ENCODE measurements around the gene ZNF69.
"Not testable (repeated sequence)": the region's sequence is repeated elsewhere in the genome, so short reads cannot be mapped to it uniquely, and the experiment has no call there.

ZNF69 gene

GRCh38 chr19:11927227-11927626 lies 39.6 kb downstream of the ZNF69 start:
- Histone ChIP-seq H3K9me3 (replicated peaks; ENCODE audit: insufficient read depth, low read length) (no peaks in the 10 kb centered on the region), H3K4me1 (ENCODE audit: low read length) (no peaks in the 10 kb centered on the region), H2AFZ (ENCODE audit: low read length) (no peak overlapping the region), H3K36me3 (replicated peaks; ENCODE audit: insufficient read depth, low read length) (no peaks in the 10 kb centered on the region; the same call in 1 of the 2 replicates), H3F3A (ENCODE audit: insufficient read depth, low read length) (peaks cover 6% of the 10 kb centered on the region), H3K4me3 (ENCODE audit: low read length) (no peak overlapping the region), H3K9ac (ENCODE audit: low read length) (no peak overlapping the region), H3K9me2 (replicated peaks; ENCODE audit: insufficient read depth, low read length) (no peaks in the 10 kb centered on the region), H3K27ac (ENCODE audit: low read length) (no peak overlapping the region), H3K4me2 (ENCODE audit: low read depth, low read length) (no peak overlapping the region), H4K20me1 (ENCODE audit: insufficient read depth, low read length) (no peaks in the 10 kb centered on the region), H3K79me2 (ENCODE audit: low read length) (peaks cover 45% of the 10 kb centered on the region), H3K27me3 (replicated peaks; ENCODE audit: insufficient read depth, low read length) (no peaks in the 10 kb centered on the region)
- DNase-seq, result no peak
- TF ChIP-seq EZH2 (optimal IDR thresholded peaks at IDR 0.05; ENCODE audit: low read depth, low read length), result no peak
- TF ChIP-seq EZH2phosphoT487 (IDR thresholded peaks at IDR 0.05; ENCODE audit: low read length), result no peak
- no peak for TF ChIP-seq CTCF (IDR thresholded peaks at IDR 0.05; ENCODE audit: low read length)

GRCh38 chr19:11931051-11931450 lies 43.5 kb downstream of the ZNF69 start:
- Histone ChIP-seq H3K4me3 (ENCODE audit: low read length) (no peak overlapping the region), H3K9ac (ENCODE audit: low read length) (no peak overlapping the region), H3K27ac (ENCODE audit: low read length) (no peak overlapping the region), H3K9me2 (replicated peaks; ENCODE audit: insufficient read depth, low read length) (no peaks in the 10 kb centered on the region), H3K9me3 (replicated peaks; ENCODE audit: insufficient read depth, low read length) (no peaks in the 10 kb centered on the region), H3K4me1 (ENCODE audit: low read length) (no peaks in the 10 kb centered on the region), H3F3A (ENCODE audit: insufficient read depth, low read length) (no peaks in the 10 kb centered on the region), H3K4me2 (ENCODE audit: low read depth, low read length) (no peak overlapping the region), H3K79me2 (ENCODE audit: low read length) (peaks cover 51% of the 10 kb centered on the region), H3K27me3 (replicated peaks; ENCODE audit: insufficient read depth, low read length) (no peaks in the 10 kb centered on the region), H3K36me3 (replicated peaks; ENCODE audit: insufficient read depth, low read length) (no peaks in the 10 kb centered on the region; the same call in 1 of the 2 replicates), H2AFZ (ENCODE audit: low read length) (no peak overlapping the region), H4K20me1 (ENCODE audit: insufficient read depth, low read length) (no peaks in the 10 kb centered on the region)
- TF ChIP-seq EZH2phosphoT487 (IDR thresholded peaks at IDR 0.05; ENCODE audit: low read length) (no peak), CTCF (IDR thresholded peaks at IDR 0.05; ENCODE audit: low read length) (no peak), EZH2 (optimal IDR thresholded peaks at IDR 0.05; ENCODE audit: low read depth, low read length) (no peak)
- DNase-seq, result no peak

- Histone ChIP-seq H3K9me2 (replicated peaks; ENCODE audit: insufficient read depth, low read length) (no peaks in the 10 kb centered on the region), H3F3A (ENCODE audit: insufficient read depth, low read length) (no peaks in the 10 kb centered on the region), H3K4me3 (ENCODE audit: low read length) (no peak overlapping the region), H3K4me1 (ENCODE audit: low read length) (no peaks in the 10 kb centered on the region), H4K20me1 (ENCODE audit: insufficient read depth, low read length) (no peaks in the 10 kb centered on the region), H3K36me3 (replicated peaks; ENCODE audit: insufficient read depth, low read length) (no peaks in the 10 kb centered on the region; the same call in 1 of the 2 replicates), H2AFZ (ENCODE audit: low read length) (no peak overlapping the region), H3K79me2 (ENCODE audit: low read length) (peaks cover 47% of the 10 kb centered on the region), H3K27ac (ENCODE audit: low read length) (no peak overlapping the region), H3K27me3 (replicated peaks; ENCODE audit: insufficient read depth, low read length) (no peaks in the 10 kb centered on the region), H3K4me2 (ENCODE audit: low read depth, low read length) (no peak overlapping the region), H3K9me3 (replicated peaks; ENCODE audit: insufficient read depth, low read length) (no peaks in the 10 kb centered on the region), H3K9ac (ENCODE audit: low read length) (no peak overlapping the region)
- TF ChIP-seq EZH2 (optimal IDR thresholded peaks at IDR 0.05; ENCODE audit: low read depth, low read length), result no peak
- no peak for TF ChIP-seq EZH2phosphoT487 (IDR thresholded peaks at IDR 0.05; ENCODE audit: low read length)
- TF ChIP-seq CTCF (IDR thresholded peaks at IDR 0.05; ENCODE audit: low read length), result no peak
- no peak for DNase-seq
These were observed 43.9 kb downstream of the ZNF69 start for GRCh38 chr19:11931513-11931912.

GRCh38 chr19:11935829-11936228 lies 48.2 kb downstream of the ZNF69 start:
- not testable (repeated sequence) for H3K4me2 ChIP-seq (ENCODE audit: low read depth, low read length); H2AFZ ChIP-seq (ENCODE audit: low read length); H3K9me3 ChIP-seq (replicated peaks; ENCODE audit: insufficient read depth, low read length); DNase-seq; H3K36me3 ChIP-seq (replicated peaks; ENCODE audit: insufficient read depth, low read length); H4K20me1 ChIP-seq (ENCODE audit: insufficient read depth, low read length); H3K27ac ChIP-seq (ENCODE audit: low read length); H3K9ac ChIP-seq (ENCODE audit: low read length); H3K4me3 ChIP-seq (ENCODE audit: low read length); H3K27me3 ChIP-seq (replicated peaks; ENCODE audit: insufficient read depth, low read length); H3K9me2 ChIP-seq (replicated peaks; ENCODE audit: insufficient read depth, low read length); H3K4me1 ChIP-seq (ENCODE audit: low read length); H3F3A ChIP-seq (ENCODE audit: insufficient read depth, low read length)
- peaks cover 45% of the 10 kb centered on the region for H3K79me2 ChIP-seq (ENCODE audit: low read length)

GRCh38 chr19:11938383-11938782 lies 50.8 kb downstream of the ZNF69 start:
- not testable (repeated sequence) for H3K4me3 ChIP-seq (ENCODE audit: low read length); H3K9ac ChIP-seq (ENCODE audit: low read length); H3K27ac ChIP-seq (ENCODE audit: low read length); H4K20me1 ChIP-seq (ENCODE audit: insufficient read depth, low read length); H3K27me3 ChIP-seq (replicated peaks; ENCODE audit: insufficient read depth, low read length); H3K4me2 ChIP-seq (ENCODE audit: low read depth, low read length); H3K9me3 ChIP-seq (replicated peaks; ENCODE audit: insufficient read depth, low read length); H2AFZ ChIP-seq (ENCODE audit: low read length); H3K9me2 ChIP-seq (replicated peaks; ENCODE audit: insufficient read depth, low read length); DNase-seq; H3K4me1 ChIP-seq (ENCODE audit: low read length); H3F3A ChIP-seq (ENCODE audit: insufficient read depth, low read length)
- H3K79me2 ChIP-seq (ENCODE audit: low read length), result peaks cover 49% of the 10 kb centered on the region
- peaks cover 11% of the 10 kb centered on the region for H3K36me3 ChIP-seq (replicated peaks; ENCODE audit: insufficient read depth, low read length)
